Mesendoderm (in vitro differentiated cells): Measurements from ENCODE around the gene XXYLT1.

Source experiments
- DNase-seq: peaks from one replicate; pipeline ENCODE4 v3.0.0; 2013
- H2AK5ac ChIP-seq: 2 replicates; pipeline ENCODE4 v1.6.1; 2013; ENCODE audit warnings: low read length, inconsistent platforms
- H2BK120ac ChIP-seq: 2 replicates; pipeline ENCODE4 v1.6.1; 2013; ENCODE audit warnings: low read depth, mild to moderate bottlenecking, low read length, moderate library complexity, mixed read lengths
- H2BK15ac ChIP-seq: replicated peaks from 2 replicates; pipeline ENCODE4 v1.6.1; 2013; ENCODE audit warnings: low read depth, mild to moderate bottlenecking, moderate library complexity
- H2BK5ac ChIP-seq: 2 replicates; pipeline ENCODE4 v1.6.1; 2013; ENCODE audit warnings: low read length, inconsistent platforms
- H3K18ac ChIP-seq: 2 replicates; pipeline ENCODE4 v1.6.1; 2013; ENCODE audit warnings: mild to moderate bottlenecking, low read length, mixed read lengths
- H3K23ac ChIP-seq: one replicate; pipeline ENCODE4 v1.6.1; 2013; ENCODE audit warnings: low read length
- H3K27ac ChIP-seq: 2 replicates; pipeline ENCODE4 v1.5.1; 2013; ENCODE audit warnings: low read depth, mild to moderate bottlenecking, inconsistent platforms, low read length, moderate library complexity
- H3K27me3 ChIP-seq: 2 replicates; pipeline ENCODE4 v1.6.1; 2013; ENCODE audit warnings: low read length, control low read depth, mild to moderate bottlenecking, inconsistent platforms; ENCODE audit not compliant: insufficient read depth, poor library complexity
- H3K36me3 ChIP-seq: 2 replicates; pipeline ENCODE4 v1.6.1; 2013; ENCODE audit warnings: low read length, inconsistent platforms; ENCODE audit not compliant: control insufficient read depth, insufficient read depth
- H3K4ac ChIP-seq: one replicate; pipeline ENCODE4 v1.6.1; 2013; ENCODE audit warnings: low read depth, mild to moderate bottlenecking, low read length, moderate library complexity
- H3K4me1 ChIP-seq: 2 replicates; pipeline ENCODE4 v1.6.1; 2013; ENCODE audit warnings: low read depth, low read length, inconsistent platforms; ENCODE audit not compliant: control insufficient read depth
- H3K4me2 ChIP-seq: 2 replicates; pipeline ENCODE4 v1.6.1; 2013; ENCODE audit warnings: low read length
- H3K4me3 ChIP-seq: 2 replicates; pipeline ENCODE4 v1.5.1; 2013; ENCODE audit warnings: mild to moderate bottlenecking, low read length
- H3K56ac ChIP-seq: one replicate; pipeline ENCODE4 v1.6.1; 2013; ENCODE audit warnings: low read length
- H3K79me1 ChIP-seq: 2 replicates; pipeline ENCODE4 v1.6.1; 2013; ENCODE audit warnings: low read length, inconsistent platforms
- H3K79me2 ChIP-seq: 2 replicates; pipeline ENCODE4 v1.6.1; 2013; ENCODE audit warnings: mild to moderate bottlenecking, low read length; ENCODE audit not compliant: control insufficient read depth, insufficient read depth
- H3K9ac ChIP-seq: 2 replicates; pipeline ENCODE4 v1.6.1; 2013; ENCODE audit warnings: low read length, inconsistent platforms
- H4K5ac ChIP-seq: one replicate; pipeline ENCODE4 v1.6.1; 2013; ENCODE audit warnings: low read length
- H4K8ac ChIP-seq: one replicate; pipeline ENCODE4 v1.6.1; 2013; ENCODE audit warnings: low read depth, mild to moderate bottlenecking, control low read depth, low read length, moderate library complexity
- WGBS: extraction: QIAGEN DNeasy Blood & Tissue Kit; methylation state at CpG from one replicate; pipeline ENCODE4 v1.1.7; 2013; ENCODE audit warnings: low lambda C conversion rate, missing lambda C conversion rate; ENCODE audit not compliant: insufficient coverage; ENCODE audit errors: extremely low coverage; 5-methylcytosine and 5-hydroxymethylcytosine counted together

XXYLT1 gene

GRCh38 chr3:195139876-195140240 lies 131.1 kb downstream of the XXYLT1 start:
- no peak overlapping the region for H3K4ac ChIP-seq
- H3K79me1 ChIP-seq, result peaks cover 5% of the 10 kb centered on the region
- no peak overlapping the region for H4K5ac ChIP-seq
- H3K9ac ChIP-seq, result no peak overlapping the region
- H3K56ac ChIP-seq, result no peak overlapping the region
- H3K27me3 ChIP-seq, result no peaks in the 10 kb centered on the region
- no peaks in the 10 kb centered on the region for H3K36me3 ChIP-seq
- H2BK15ac ChIP-seq, result no peak overlapping the region
- H4K8ac ChIP-seq, result no peak overlapping the region
- H2AK5ac ChIP-seq, result no peak overlapping the region
- H3K23ac ChIP-seq, result no peak overlapping the region
- H3K18ac ChIP-seq, result no peak overlapping the region
- H3K4me3 ChIP-seq, result no peak overlapping the region
- no peak overlapping the region for H3K4me2 ChIP-seq
- no peak overlapping the region for H2BK120ac ChIP-seq
- DNase-seq, result no peak
- H3K27ac ChIP-seq, result no peak overlapping the region
- no peaks in the 10 kb centered on the region for H3K79me2 ChIP-seq
- no peaks in the 10 kb centered on the region for H3K4me1 ChIP-seq
- WGBS, result no CpG with 5 or more reads among the region's 4 CpGs
- H2BK5ac ChIP-seq, result no peak overlapping the region

- WGBS, result no CpG with 5 or more reads among the region's 13 CpGs
- Histone ChIP-seq H3K4me3 (no peak overlapping the region), H2BK15ac (no peak overlapping the region), H3K4me2 (no peak overlapping the region), H4K8ac (no peak overlapping the region), H3K56ac (no peak overlapping the region), H3K4me1 (no peaks in the 10 kb centered on the region), H3K23ac (no peak overlapping the region), H3K79me2 (no peaks in the 10 kb centered on the region), H3K36me3 (no peaks in the 10 kb centered on the region), H2BK120ac (no peak overlapping the region), H3K79me1 (peaks cover 5% of the 10 kb centered on the region), H4K5ac (no peak overlapping the region), H2BK5ac (no peak overlapping the region), H3K9ac (no peak overlapping the region), H2AK5ac (no peak overlapping the region), H3K27ac (no peak overlapping the region), H3K27me3 (no peaks in the 10 kb centered on the region), H3K18ac (no peak overlapping the region), H3K4ac (no peak overlapping the region)
- DNase-seq, result no peak
These were observed 131.7 kb downstream of the XXYLT1 start for GRCh38 chr3:195139091-195139875.

GRCh38 chr3:195137638-195138588 lies 133.0 kb downstream of the XXYLT1 start:
- no peak overlapping the region for H3K4me2 ChIP-seq
- WGBS, result no CpG with 5 or more reads among the region's 11 CpGs
- no peak overlapping the region for H3K23ac ChIP-seq
- no peak overlapping the region for H3K4ac ChIP-seq
- no peaks in the 10 kb centered on the region for H3K4me1 ChIP-seq
- peaks cover 5% of the 10 kb centered on the region for H3K79me1 ChIP-seq
- no peak overlapping the region for H3K18ac ChIP-seq
- no peak overlapping the region for H2BK15ac ChIP-seq
- no peak overlapping the region for H2BK5ac ChIP-seq
- H3K27ac ChIP-seq, result no peak overlapping the region
- H3K79me2 ChIP-seq, result no peaks in the 10 kb centered on the region
- no peak overlapping the region for H2BK120ac ChIP-seq
- H3K36me3 ChIP-seq, result no peaks in the 10 kb centered on the region
- no peak overlapping the region for H4K5ac ChIP-seq
- no peaks in the 10 kb centered on the region for H3K27me3 ChIP-seq
- no peak overlapping the region for H3K9ac ChIP-seq
- H4K8ac ChIP-seq, result no peak overlapping the region
- no peak for DNase-seq
- H3K56ac ChIP-seq, result no peak overlapping the region
- no peak overlapping the region for H2AK5ac ChIP-seq
- no peak overlapping the region for H3K4me3 ChIP-seq

GRCh38 chr3:195135917-195136316 lies 135.0 kb downstream of the XXYLT1 start:
- Histone ChIP-seq H3K4me2 (no peak overlapping the region), H3K79me2 (no peaks in the 10 kb centered on the region), H3K27ac (no peak overlapping the region), H3K23ac (no peak overlapping the region), H3K9ac (no peak overlapping the region), H3K79me1 (peaks cover 5% of the 10 kb centered on the region), H4K8ac (no peak overlapping the region), H3K18ac (no peak overlapping the region), H2BK120ac (no peak overlapping the region), H4K5ac (no peak overlapping the region), H2BK5ac (no peak overlapping the region), H3K27me3 (no peaks in the 10 kb centered on the region), H2AK5ac (no peak overlapping the region), H2BK15ac (no peak overlapping the region), H3K4me3 (no peak overlapping the region), H3K56ac (no peak overlapping the region), H3K4me1 (no peaks in the 10 kb centered on the region), H3K4ac (no peak overlapping the region), H3K36me3 (no peaks in the 10 kb centered on the region)
- no peak for DNase-seq
- no CpG with 5 or more reads among the region's 8 CpGs for whole genome bisulfite sequencing

DNA sequence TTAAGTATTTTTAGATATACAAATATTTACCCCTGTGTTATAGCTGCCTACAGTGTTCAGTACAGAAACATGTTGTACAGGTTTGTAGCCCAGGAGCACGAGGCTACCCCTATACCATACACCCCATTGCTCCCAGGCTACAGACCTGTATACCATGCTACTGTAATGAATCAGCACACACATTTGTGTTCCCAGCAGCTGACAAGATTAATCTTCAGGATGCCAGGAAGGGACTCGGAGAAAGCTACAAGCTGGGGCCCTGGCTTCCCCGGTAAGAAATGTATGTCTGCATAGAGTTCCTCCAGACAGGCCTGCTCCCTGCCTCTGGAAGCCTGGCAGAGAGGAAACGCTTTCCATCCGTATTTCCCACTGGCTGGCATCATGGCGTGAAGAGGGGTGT lies 136.5 kb downstream of the XXYLT1 start:
- Histone ChIP-seq H3K23ac (no peak overlapping the region), H2BK120ac (no peak overlapping the region), H4K8ac (no peak overlapping the region), H2BK5ac (no peak overlapping the region), H3K56ac (no peak overlapping the region), H3K4me2 (no peak overlapping the region), H3K4ac (no peak overlapping the region), H2BK15ac (no peak overlapping the region), H3K36me3 (no peaks in the 10 kb centered on the region), H3K79me2 (no peaks in the 10 kb centered on the region), H3K79me1 (peaks cover 5% of the 10 kb centered on the region), H3K4me1 (no peaks in the 10 kb centered on the region), H3K27ac (no peak overlapping the region), H2AK5ac (no peak overlapping the region), H3K27me3 (no peaks in the 10 kb centered on the region), H4K5ac (no peak overlapping the region), H3K9ac (no peak overlapping the region), H3K4me3 (no peak overlapping the region), H3K18ac (no peak overlapping the region)
- WGBS, result no CpG with 5 or more reads among the region's 6 CpGs
- DNase-seq, result no peak
